22Rv1 (cell line): ENCODE measurements around the gene FOSB.
A peak's percentile ranks its signal among the peaks of the same experiment; 100 is the strongest.

Source experiments
- H3K27ac ChIP-seq: fragments of 450-650 bp; 2 replicates; pipeline ENCODE4 v1.5.1; 2017
- CTCF ChIP-seq: fragments of 450-650 bp; IDR thresholded peaks from 2 replicates; pipeline ENCODE4 v1.5.1; 2017; ENCODE audit warnings: mild to moderate bottlenecking
- ZFX ChIP-seq: fragments of 450-650 bp; IDR thresholded peaks from 2 replicates; pipeline ENCODE4 v1.6.1; 2017; ENCODE audit warnings: antibody characterized with exemption, borderline replicate concordance

FOSB gene

GRCh38 chr19:45499196-45500180 is 31.7 kb downstream of the FOSB start:
- TF ChIP-seq ZFX, result no peak
- TF ChIP-seq CTCF, result no peak

GRCh38 chr19:45500918-45501729 is 33.3 kb downstream of the FOSB start:
- no peak overlapping the region for H3K27ac ChIP-seq
- TF ChIP-seq CTCF, result no peak
- TF ChIP-seq ZFX, result no peak

More at GRCh38 chr19:45499196-45500180, 31.7 kb downstream of the FOSB start:
- H3K27ac ChIP-seq, result peak overlapping the region; percentile 55

- TF ChIP-seq CTCF (no peak), ZFX (no peak)
- no peak overlapping the region for H3K27ac ChIP-seq
Observed at GRCh38 chr19:45501730-45502014, 33.9 kb downstream of the FOSB start.

GRCh38 chr19:45502111-45502510 is 34.3 kb downstream of the FOSB start:
- no peak for TF ChIP-seq ZFX
- TF ChIP-seq CTCF, result no peak
- H3K27ac ChIP-seq, result no peak overlapping the region

- H3K27ac ChIP-seq, result no peak overlapping the region
- no peak for TF ChIP-seq CTCF
- no peak for TF ChIP-seq ZFX
Observed at GRCh38 chr19:45503909-45504308, 36.1 kb downstream of the FOSB start.

GRCh38 chr19:45505151-45505995 is 37.6 kb downstream of the FOSB start:
- H3K27ac ChIP-seq, result peak overlapping the region; percentile 82
- TF ChIP-seq CTCF (no peak), ZFX (no peak)
